DMS153 (cell line): ENCODE data around the gene INO80B.
"Not testable (repeated sequence)": the region's sequence is repeated elsewhere in the genome, so short reads cannot be mapped to it uniquely, and the experiment has no call there.

Experiments
- DNase-seq: peaks from one replicate; lab custom pipeline; 2025; lab: John Stamatoyannopoulos, UW

INO80B gene

DNA sequence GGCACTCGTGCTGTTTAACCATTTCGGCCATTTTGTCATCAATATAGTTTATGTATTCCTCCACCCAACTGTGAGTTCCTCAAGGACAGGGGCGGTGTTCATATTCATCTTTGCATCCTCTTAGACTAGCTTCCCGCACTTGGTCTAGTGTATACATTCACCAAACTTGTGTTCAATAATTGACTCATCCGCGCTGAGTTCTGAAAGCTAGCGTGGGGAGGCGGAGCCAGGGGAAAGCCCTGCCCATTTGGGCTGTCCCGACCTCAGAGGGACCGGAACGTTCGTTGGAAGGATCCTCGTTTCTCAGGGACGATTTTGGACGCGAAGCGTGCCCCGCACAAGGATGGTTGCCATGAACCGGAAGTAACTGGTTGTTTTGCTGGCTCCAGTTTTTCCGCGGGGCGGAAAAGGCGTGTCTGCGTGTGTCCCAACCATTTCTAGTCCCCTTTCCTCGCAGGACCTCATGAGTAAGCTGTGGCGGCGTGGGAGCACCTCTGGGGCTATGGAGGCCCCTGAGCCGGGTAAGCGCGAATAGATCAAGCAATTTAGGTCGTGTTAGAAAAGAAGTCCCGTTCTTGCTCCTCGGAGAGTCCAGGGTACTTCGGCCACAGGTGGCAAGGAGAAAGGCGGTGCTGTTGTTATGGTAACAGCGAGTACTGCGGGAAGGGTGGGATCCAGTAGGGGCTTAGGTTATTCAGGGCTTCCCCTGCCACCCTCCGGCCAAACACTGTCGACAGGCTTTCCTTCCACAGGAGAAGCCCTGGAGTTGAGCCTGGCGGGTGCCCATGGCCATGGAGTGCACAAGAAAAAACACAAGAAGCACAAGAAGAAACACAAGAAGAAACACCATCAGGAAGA is at the start of gene INO80B:
Gene INO80B, plus strand, starts transcription at position 434 of the 858 bp plus-strand sequence. Its CDS starts 30 bp downstream, at position 464.
- peak; percentile 93 for DNase-seq

GRCh38 chr2:74406035-74406434 is 48.9 kb upstream of the INO80B start:
- DNase-seq, result no peak

DNA sequence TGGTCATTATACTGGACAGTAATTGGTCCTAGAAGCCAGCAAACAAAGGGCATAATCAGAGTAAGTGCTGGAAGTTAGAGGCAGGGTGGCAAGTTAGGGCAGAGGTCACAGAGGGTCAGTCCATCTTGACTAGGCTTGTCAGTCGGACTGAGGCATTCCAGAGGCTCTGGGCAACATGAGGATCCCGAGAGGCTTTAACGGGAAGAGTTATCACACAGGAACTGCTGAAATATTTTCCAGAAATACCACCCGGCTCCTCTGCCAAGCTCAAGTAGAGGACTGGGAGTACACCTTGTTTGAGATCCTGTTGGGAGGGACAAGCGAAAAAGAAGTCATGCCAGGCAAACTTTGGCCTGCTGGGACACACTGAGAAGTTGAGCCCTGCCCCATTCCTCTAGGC is 47.2 kb upstream of the INO80B start:
- DNase-seq, result no peak

- no peak for DNase-seq
These were observed 41.7 kb upstream of the INO80B start for GRCh38 chr2:74413001-74413698.

DNA sequence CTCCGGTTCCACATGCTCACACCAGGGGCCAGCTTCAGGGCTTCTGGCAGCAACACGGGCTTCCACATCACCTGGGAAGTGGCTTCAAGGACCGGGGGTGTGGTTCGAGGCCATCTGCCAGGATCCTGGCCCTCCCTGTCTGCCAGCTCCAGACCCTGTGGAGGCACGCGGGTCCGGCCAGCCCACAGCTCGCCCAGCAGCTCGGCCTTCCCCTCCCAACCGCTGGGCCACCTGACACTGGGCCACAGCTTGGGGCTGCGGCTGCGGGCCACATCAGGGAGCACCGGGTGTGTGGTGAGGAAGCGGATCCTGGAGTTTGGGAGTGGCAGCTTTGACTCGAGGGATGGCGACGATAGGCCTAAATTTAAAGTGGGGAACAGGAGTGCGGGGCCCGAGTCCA is 40.4 kb upstream of the INO80B start:
- no peak for DNase-seq

DNA sequence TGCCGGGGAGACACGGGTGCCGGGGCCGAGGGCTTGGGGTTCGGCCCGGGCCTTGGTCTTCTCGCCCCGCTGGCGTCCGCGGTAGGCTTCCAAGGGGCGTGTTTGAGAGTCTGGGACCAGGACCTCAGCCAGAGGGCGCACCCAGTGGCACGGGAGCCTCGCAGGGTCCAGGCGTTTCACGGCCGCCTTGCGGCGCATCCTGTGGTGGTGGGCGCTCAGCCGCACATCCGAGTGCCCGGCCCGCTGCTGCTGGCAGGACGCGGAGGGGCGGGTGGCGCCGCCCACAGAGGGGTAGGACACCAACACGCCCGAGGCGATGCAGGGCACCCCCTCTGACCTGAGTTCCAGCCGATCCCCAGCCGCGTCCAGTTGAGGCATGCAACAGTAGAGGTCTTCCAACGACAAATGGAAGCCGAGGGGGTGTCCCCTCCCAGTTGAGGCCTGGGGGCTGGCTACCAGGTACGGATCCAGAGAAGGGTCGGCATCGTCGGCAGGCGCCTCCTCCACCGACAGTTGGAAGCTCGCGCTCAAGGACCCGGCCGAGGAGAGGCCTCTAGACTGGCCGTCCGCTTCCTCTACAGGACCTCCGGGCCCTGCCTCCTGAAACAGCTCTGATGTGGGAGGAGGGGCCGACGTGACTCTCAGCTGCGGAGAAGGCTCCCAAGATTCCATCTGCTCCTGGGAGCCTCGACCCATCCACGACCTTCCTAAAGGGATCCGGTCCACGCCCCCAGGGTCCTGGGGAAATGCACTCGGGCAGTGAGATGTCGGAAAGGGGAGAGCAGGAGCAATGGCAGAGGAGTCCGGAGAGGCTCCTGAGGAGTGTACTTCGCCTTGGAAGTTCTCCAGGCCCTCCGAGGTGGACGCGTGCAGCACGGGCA is 39.8 kb upstream of the INO80B start:
- DNase-seq, result peak; percentile 22

DNA sequence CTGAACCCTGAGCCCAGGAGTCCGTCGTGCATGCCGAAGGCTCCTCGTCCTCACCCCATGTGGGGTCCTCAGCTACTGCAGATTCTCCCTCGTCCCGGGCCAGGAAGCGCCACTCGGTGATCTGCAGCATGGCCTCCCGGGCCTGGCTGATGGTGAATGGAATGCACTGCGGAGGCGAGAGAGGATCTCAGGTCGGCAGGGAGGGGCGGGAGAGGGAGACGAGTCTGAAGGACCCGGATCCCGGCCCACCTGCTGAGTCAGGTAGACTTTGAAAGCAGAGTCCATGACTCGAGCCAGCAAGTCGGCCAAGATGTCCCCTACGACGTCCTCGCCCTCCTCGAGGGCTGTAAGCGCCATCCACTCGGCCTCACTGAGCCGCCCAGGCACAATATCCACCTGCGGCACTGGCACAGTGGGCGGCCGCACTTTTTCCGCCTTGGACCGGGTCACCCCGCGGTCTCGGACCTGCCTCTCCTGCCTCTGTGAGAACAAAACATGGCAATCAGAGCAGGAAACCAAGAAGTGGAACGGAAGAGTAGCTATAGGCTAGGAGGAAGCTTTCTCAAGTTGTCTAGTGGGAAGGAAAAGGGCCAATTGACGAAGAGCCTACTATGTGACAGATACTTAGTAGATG is 39.0 kb upstream of the INO80B start:
- DNase-seq, result peak; percentile 16

DNA sequence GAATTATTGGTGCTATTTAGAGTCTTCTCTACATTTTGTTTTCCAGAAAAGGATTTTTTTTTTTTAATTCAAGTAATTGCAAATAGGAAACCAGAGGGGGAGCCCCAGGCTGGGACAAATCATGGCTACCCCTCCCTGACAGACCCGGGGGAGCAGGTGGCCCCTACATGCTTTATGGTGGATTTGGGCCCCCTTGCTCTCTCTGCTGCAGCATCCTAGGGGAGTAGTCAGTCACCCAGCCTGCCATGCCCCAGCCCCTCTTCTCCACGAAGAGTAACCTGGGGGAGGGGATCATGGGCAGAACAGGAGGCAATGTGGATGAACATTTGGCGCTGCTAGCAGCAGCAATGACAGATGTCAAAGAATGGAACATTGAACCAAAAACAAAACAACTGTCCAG is 38.1 kb upstream of the INO80B start:
- no peak for DNase-seq

DNA sequence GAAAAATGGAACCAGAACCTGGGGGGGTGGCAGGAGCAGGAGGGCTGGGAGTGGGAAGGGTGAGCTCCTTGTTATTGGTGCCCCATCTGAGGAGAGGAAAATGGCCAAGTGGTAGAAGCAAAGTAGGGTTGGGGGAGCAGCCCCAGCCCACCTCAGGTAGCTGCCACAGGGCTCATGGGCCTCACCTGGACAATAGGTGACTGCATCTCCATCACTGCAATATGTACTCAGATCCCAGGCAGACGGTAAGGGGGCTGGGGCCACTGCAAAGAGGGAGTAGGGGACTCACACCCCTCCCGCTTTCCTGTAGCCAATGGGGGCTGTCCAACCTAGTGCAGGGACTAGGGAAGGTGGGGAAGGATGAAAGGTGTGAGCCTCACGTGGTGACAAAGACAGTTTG is 37.7 kb upstream of the INO80B start:
- no peak for DNase-seq

DNA sequence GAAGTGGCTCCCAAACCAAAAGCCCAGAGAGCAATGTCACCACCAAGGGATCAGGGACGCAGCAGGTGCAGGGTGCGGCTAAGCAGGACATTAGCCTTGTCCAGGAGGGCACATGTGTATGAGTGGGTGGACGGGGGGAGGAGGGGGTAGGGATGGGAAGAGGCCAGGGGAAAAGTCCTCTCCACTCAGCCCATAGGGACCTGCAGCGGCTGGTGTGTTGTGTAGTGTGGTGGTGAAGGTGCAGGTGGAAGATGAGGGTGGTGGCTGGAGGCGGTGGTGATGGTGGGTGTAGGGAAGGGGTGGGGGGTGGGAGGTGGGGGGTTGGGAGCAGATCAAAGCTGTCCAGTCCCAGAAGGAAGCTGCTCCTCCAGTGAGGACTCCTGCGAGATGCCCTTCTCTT is 37.1 kb upstream of the INO80B start:
- no peak for DNase-seq

DNA sequence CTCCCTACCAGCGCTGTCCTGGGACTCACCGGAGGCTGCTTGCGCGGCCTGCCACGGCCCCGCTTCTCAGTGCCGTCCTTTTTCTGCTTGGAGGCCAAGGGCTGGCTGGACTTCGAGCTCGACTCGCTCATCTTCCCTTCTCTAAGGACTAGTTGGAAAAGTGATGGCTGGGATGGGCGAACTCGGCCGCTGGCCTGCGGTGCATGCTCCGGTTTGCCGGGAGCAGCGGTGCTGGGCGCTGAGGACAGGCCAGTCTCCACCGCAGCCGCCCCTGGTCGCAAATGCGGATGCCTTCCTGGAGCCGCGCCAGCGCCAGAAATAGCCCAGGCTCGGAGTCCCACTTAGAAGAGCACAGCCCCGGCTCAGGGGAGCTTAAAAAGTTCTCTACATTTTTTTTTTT is 36.6 kb upstream of the INO80B start:
- DNase-seq, result no peak

GRCh38 chr2:74419345-74419744 is 35.5 kb upstream of the INO80B start:
- no peak for DNase-seq

GRCh38 chr2:74420006-74420405 is 34.9 kb upstream of the INO80B start:
- DNase-seq, result no peak

DNA sequence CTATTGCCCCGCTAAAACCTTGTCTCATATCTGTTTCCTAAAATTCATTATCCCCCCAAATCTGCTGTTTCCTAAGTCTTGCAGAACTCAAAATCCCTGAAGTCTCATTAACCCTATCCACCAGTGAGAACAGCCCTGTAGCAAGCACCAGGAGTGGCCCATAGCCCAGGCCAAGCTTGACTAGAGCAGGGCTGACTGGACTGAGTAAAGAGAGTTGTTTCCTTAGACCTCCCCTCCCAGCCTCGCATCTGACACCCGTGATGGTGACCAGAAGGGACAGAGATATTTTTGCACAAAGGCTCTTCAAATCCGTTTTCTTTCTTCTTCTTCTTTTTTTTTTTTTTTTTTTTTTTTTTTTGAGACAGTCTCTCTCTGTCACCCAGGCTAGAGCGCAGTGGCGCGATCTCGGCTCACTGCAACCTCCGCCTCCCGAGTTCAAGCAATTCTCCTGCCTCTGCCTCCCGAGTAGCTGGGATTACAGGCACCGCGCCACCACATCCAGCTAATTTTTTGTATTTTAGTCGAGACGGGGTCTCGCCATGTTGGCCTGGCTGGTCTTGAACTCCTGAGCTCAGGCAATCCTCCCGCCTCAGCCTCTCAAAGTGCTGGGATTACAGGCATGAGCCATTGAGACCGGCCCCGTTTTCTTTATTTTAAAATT is 34.3 kb upstream of the INO80B start:
- not testable (repeated sequence) for DNase-seq

- peak; percentile 93 for DNase-seq
These were observed 33.5 kb upstream of the INO80B start, which contains the start of the genes C2orf81 and WDR54 for GRCh38 chr2:74421221-74421870. Gene C2orf81, minus strand, starts transcription at chr2:74421619. Its CDS starts 59 bp downstream, at chr2:74421560. Gene WDR54, plus strand, starts transcription at chr2:74421730. Its CDS starts 424 bp downstream, at chr2:74422154.

GRCh38 chr2:74423231-74424095 is 31.4 kb upstream of the INO80B start:
- DNase-seq, result no peak

- no peak for DNase-seq
These were observed 30.5 kb upstream of the INO80B start for GRCh38 chr2:74424139-74424992.

GRCh38 chr2:74424995-74425406 is 29.9 kb upstream of the INO80B start:
- DNase-seq, result no peak

DNA sequence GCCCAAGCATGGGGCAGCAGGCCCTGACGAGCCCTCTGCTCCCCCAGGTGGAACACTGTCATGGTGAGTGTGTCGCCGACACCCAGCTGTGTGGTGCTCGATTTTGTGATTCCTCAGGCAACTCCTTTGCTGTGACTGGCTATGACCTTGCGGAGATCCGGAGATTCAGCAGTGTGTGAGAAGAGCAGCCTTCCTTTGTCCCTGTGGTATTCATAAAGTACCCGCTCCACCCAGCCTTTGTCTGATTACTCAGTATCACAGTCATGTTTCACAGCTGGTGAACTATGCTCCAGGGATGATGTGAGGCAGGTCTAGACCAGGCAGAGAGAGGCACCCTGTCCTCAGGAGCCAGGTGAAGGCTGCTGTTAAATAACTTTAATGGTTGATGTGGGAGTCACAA is 29.4 kb upstream of the INO80B start:
- no peak for DNase-seq
